Activated CD8-positive, alpha-beta memory T cell treated with anti-CD3 and anti-CD28 coated beads, Interleukin-2, amount 50 U/mL, for 4 hours (primary cell): ENCODE measurements around the gene MGRN1.
A peak's percentile ranks its signal among the peaks of the same experiment; 100 is the strongest.
"Not testable (repeated sequence)": the region's sequence is repeated elsewhere in the genome, so short reads cannot be mapped to it uniquely, and the experiment has no call there.

Source experiments
- DNase-seq: peaks from one replicate; pipeline ENCODE4 v3.0.0-alpha.2; 2020

Gene MGRN1

GRCh38 chr16:4701791-4702465 lies 77.3 kb downstream of the MGRN1 start:
- DNase-seq, result no peak

- DNase-seq, result no peak
These were observed 77.8 kb downstream of the MGRN1 start for GRCh38 chr16:4702466-4702808.

DNA sequence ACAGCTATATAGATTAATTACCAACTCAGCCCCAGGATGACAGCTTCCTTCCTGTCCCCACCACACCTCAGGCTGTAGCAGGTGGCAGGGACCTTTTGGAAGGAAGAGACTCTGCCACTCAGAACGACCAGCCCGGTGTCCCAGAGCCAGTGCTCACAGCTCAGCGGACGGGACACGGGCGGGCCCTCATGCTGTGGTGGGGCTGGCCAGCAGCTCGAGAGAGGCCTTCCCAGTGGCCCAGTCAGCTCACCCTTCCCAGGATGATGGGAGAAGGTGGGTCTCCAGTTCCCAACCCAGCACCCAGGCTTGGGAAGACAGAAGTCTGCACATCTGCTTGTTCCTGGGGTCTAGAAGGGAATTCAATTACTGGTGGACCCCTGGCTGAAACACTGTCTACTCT lies 79.3 kb downstream of the MGRN1 start:
- no peak for DNase-seq

DNA sequence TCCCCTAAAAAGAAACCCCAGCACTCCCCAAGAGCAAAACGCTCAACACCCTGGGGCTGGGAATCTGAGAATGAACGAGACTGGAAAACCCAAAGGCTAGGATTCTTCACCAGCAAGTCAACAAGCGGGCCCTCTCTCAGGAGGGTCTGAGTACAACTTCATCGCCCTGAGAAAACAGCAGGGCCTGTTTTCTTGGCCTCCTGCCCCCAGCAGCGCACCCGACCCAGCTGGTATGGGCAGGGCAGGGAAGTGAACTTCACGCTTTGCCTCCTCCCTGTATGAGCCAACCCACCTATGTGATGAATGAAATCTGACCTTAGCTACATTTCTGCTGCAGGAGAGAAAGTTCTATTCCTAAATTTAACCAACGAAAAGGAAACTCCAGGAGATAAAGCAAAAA lies 79.9 kb downstream of the MGRN1 start:
- DNase-seq, result no peak

DNA sequence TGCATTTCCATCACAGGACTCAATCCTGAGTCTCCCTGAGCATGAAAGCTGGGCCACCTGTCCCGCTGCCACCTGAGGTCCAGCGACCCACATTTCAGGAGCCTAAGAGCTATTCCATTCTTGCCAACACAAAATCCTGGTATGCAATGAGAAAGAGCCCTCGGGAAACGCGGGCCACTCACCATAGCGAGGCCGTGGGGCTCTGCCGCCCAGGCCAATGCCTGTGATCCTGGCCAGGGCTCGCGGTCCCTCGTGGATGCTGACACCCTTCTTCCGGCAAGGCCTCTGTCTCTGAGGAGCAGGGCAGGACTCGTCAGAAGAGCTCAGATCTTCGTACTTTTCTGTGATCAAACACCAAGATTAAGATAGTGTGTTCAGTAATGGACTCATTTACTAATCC lies 80.3 kb downstream of the MGRN1 start:
- DNase-seq, result no peak

- DNase-seq, result no peak
These were observed 82.2 kb downstream of the MGRN1 start for GRCh38 chr16:4706871-4707270.

DNA sequence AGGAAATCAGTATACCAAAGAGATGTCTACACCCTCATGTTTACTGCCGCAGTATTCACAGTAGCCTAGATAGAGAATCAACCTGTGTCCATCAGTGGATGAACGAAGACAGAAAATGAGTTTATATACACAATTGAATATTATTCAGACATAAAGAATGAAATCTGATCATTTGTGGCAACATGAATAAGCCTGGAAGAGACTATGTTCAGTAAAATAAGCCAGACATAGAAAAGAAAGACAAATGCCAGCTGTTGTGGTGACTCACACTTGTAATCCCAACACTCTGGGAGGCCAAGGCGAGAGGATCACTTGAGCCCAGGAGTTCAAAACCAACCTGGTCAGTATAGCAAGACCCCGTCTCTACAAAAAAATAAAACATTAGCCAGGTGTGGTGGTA lies 84.9 kb downstream of the MGRN1 start:
- no peak for DNase-seq

DNA sequence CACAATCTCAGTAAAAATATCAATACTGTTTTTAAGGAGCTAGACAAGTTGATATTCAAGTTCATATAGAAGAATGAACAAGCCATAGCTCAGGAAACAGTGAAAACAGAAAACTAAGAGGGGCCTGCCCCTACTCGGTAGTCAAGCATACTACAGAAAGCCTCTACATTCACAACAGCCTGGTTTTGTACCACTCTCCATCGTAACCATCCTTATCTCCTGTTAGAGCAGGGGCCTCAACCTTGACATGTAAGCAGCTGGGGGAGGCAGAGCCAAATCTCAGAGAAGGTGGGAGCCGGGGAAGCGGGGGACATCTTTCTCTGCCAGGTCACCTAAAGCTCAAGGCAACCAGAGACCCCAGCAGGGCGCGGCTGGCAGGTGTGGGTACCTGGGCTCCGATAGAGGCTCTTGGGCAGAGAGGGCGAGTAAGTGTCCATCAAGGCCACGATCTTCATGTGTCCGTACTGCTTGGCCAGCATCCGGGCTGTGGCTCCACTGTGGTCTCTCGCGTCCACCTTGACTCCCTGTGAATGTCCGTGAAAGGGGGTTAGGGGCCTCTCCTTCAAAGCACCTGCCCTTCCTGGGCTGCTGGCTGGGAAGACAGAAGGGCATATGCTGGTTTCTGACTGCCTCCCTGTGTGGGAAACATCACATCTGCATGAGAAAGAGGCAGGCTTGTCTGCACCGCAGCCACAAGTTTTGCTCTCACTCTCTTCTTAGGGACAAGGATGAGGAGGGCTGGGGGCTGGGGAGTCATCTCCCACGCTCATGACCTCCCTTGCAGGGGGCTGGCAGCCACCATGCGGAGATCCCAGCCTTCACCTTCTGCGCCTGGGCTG lies 89.3 kb downstream of the MGRN1 start:
- DNase-seq, result no peak

GRCh38 chr16:4714996-4715395 lies 90.4 kb downstream of the MGRN1 start:
- no peak for DNase-seq

GRCh38 chr16:4718466-4718865 lies 93.8 kb downstream of the MGRN1 start:
- DNase-seq, result no peak

DNA sequence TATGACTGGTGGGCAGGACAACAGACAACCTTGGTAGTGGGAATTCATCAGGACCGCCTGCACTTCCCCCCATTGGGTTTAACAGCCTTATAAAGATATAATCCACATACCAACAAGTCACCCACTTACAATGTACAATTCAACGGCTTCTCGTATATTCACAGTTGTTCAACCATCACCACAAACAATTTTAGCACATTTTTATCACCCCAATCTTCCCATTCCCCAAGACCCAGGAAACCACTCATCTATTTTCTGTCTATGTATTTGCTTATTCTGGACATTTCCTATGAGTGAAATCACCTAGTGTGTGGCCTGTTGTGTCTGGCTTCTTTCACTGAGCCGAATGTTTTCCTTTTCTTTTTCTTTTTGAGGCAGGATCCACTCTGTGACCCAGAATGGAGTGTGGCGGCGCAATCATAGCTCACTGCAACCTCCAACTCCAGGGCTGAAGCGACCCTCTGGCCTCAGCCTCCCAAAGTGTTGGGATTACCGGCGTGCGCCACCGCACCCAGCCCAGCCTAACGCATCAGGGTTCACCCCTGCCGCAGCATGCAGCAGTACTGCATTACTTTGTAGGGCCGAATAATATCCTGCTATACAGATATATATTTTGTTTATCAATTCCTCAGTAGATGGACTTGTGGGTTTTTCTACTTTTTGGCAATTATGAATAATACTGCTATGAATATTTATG lies 98.6 kb downstream of the MGRN1 start:
- no peak for DNase-seq

GRCh38 chr16:4724661-4725270 lies 100.1 kb downstream of the MGRN1 start:
- no peak for DNase-seq

DNA sequence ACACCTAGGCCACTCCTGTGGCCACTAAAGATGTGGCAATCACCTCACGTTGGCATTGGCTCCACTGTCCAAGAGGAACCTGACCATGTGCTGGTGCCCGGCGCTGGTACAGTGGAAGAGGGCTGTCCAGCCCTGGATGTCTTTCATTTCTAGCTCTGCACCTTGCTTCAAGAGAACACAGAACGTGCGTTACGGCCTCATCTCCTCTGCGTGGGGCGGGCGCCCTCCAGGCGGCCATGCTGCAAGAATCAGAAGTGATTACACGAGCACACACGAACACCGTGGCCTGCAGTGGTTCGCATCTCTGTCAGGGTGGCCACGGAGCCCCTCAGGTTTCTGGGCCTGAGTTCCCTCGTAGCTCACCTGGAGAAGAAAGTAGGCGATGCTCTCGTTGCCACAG lies 102.0 kb downstream of the MGRN1 start:
- DNase-seq, result no peak

DNA sequence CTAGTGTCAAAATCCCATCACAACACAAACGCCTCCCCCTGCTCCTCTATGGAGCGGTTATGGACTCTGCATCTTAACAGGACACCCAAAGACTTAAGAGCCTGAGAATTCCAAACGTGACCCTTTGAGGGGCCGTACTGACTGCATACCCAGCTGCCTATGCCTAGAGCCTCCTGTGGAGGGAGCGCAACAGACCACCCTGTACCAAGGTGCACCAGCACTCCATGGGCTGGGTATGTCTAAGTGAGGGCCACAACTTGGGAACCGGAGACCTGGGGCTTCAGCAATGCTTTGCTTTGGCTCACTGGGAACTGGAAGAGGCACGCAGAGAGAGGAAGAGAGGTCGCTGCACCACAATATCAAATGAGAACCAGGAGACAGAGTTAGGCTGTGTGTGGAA lies 104.0 kb downstream of the MGRN1 start:
- DNase-seq, result no peak

- DNase-seq, result no peak
These were observed 105.2 kb downstream of the MGRN1 start for GRCh38 chr16:4729876-4730275.

GRCh38 chr16:4733211-4733742 lies 108.7 kb downstream of the MGRN1 start:
- DNase-seq, result no peak

- peak; percentile 52 for DNase-seq
These were observed 109.1 kb downstream of the MGRN1 start for GRCh38 chr16:4733747-4734062.

GRCh38 chr16:4734063-4734729 lies 109.6 kb downstream of the MGRN1 start, which contains the start of the genes ANKS3 and DNAAF8:
TSS of gene ANKS3 (minus strand) at chr16:4734271. CDS start at chr16:4730149, 4,122 bp downstream.
TSS of gene DNAAF8 (plus strand) at chr16:4734537. CDS start at chr16:4736515, 1,978 bp downstream.
- DNase-seq, result peak; percentile 79

- peak; percentile 95 for DNase-seq
These were observed 110.3 kb downstream of the MGRN1 start for GRCh38 chr16:4734730-4735535.

DNA sequence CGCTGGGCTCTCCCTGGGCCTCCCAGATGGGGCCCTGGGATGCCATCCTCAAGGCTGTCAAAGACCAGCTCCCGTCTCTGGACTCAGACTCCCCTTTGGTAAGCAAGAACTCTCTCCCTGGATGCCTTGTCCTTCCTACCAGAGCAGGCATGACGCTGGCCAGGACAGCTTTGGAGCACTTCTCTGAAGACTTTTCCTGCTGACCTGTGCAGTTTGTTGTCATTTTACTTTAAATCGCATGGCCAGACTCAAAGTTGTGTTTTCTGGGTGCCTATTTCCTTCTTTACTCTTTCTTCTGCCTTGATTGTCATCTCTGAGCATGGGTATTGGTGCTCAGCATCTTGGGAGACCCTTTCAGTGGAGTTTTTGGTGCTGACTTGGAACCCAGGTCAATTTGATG lies 111.9 kb downstream of the MGRN1 start:
- DNase-seq, result no peak

DNA sequence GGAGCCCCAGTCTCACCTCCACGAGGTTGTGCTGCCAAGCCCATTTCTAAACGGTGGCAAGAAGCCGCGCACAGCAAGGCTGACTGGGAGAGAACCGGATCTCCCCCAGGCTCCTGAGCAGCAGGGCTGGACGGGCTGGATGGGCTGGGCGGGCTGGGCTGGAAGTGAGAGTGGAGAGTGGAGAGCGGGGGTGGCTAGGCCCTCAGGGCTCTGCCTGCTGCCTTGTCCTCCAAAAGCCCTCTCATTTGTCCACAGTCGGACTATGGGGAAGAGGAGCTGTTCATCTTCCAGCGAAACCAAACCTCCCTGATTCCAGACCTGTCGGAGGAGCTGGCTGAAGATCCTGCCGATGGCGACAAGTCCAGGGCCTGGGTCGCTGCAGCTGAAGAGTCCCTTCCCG lies 112.9 kb downstream of the MGRN1 start:
- DNase-seq, result no peak

- DNase-seq, result not testable (repeated sequence)
These were observed 113.7 kb downstream of the MGRN1 start for GRCh38 chr16:4738370-4738769.
